Activated CD8-positive, alpha-beta memory T cell treated with anti-CD3 and anti-CD28 coated beads, Interleukin-2, amount 10 ng/mL, durations not matched to agents 7 days and 5 days (primary cell): ENCODE data around the gene TEP1. TPM values are rescaled to one million over a fixed set of nuclear protein-coding genes. Genes with fewer than 3 reads are reported as not detected.
"Not testable (repeated sequence)": the region's sequence is repeated elsewhere in the genome, so short reads cannot be mapped to it uniquely, and the experiment has no call there.

ENCODE experiments used
- ATAC-seq: fragments of 150-1000 bp; cut with Tn5 transposase; one replicate; pipeline ENCODE4 v1.10.0; 2021; ENCODE audit warnings: moderate library complexity
- CTCF ChIA-PET: fragments of 350-600 bp; sonication (Branson Sonifier 250); formaldehyde crosslinking; loops from one replicate; lab custom pipeline; 2021; ENCODE audit warnings: antibody characterized with exemption; lab: Charles Lee
- DNase-seq: peaks from one replicate; pipeline ENCODE4 v3.0.0-alpha.2; 2020
- H3K27ac Mint-ChIP-seq: one replicate; pipeline ENCODE4 v1.8.0; 2021; ENCODE audit warnings: mild to moderate bottlenecking, mixed read lengths
- H3K27me3 Mint-ChIP-seq: one replicate; pipeline ENCODE4 v1.8.0; 2021; ENCODE audit warnings: mixed read lengths
- H3K36me3 Mint-ChIP-seq: one replicate; pipeline ENCODE4 v1.8.0; 2021; ENCODE audit warnings: mild to moderate bottlenecking, mixed read lengths
- H3K4me1 Mint-ChIP-seq: one replicate; pipeline ENCODE4 v1.8.0; 2021; ENCODE audit warnings: mixed read lengths
- H3K4me3 Mint-ChIP-seq: one replicate; pipeline ENCODE4 v1.8.0; 2021; ENCODE audit warnings: mild to moderate bottlenecking, moderate library complexity, mixed read lengths
- H3K9me3 Mint-ChIP-seq: one replicate; pipeline ENCODE4 v1.8.0; 2022; ENCODE audit warnings: low read depth, mixed read lengths
- total RNA-seq, 2 experiments: library from RNA; stranded (reverse); gene quantifications; one replicate each; pipeline ENCODE4 v1.2.3, GENCODE V29; 2021

Gene TEP1
- total RNA-seq, result 10 to 100 TPM; 44.9 to 52.9 TPM

DNA sequence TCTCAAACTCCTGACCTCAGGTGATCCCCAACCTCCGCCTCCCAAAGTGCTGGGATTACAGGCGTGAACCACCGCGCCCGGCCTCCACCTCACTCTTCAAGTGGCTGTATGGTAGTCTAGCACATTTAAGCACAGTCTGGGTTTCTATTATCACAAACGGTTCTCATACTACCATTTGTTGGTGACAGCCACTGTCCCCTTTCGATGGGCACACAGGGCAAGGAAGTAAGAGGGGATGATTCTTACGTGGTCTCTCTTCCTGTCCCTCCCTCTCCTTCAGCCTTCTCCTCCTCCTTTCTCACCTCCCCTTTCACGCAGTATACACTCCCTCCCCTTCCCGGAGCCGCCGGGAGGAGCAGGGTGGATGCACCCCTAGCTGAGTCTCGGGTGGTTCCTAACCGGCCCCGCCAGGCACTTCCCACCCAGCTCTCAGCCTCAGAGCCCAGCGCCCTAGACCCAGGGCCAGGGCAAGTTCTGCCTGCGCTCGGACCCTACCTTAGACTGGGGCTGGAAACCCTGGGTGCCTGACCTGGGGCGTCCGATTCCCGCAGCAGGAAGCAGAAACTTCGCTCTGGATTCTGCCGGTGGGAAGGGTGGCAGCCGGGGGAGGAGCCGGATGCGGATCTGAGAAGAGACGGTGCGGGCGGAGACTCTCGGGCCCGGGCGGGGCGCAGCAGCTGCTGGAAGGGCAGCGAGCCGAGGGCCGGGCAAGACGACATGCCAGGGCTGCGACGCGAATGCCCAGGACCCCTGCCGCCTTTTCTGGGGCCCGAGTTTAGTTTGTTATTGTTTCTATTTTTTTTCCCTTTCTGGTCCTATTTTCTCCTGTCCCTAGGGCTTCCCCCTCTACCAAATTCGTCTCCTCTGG lies at the start of gene TEP1:
Gene TEP1, minus strand, starts transcription at position 626 of the 868 bp plus-strand sequence. CDS start 5,062 bp downstream, outside the sequence.
- H3K4me3 Mint-ChIP-seq, result peak within 1 kb of the TSS; percentile 94

DNA sequence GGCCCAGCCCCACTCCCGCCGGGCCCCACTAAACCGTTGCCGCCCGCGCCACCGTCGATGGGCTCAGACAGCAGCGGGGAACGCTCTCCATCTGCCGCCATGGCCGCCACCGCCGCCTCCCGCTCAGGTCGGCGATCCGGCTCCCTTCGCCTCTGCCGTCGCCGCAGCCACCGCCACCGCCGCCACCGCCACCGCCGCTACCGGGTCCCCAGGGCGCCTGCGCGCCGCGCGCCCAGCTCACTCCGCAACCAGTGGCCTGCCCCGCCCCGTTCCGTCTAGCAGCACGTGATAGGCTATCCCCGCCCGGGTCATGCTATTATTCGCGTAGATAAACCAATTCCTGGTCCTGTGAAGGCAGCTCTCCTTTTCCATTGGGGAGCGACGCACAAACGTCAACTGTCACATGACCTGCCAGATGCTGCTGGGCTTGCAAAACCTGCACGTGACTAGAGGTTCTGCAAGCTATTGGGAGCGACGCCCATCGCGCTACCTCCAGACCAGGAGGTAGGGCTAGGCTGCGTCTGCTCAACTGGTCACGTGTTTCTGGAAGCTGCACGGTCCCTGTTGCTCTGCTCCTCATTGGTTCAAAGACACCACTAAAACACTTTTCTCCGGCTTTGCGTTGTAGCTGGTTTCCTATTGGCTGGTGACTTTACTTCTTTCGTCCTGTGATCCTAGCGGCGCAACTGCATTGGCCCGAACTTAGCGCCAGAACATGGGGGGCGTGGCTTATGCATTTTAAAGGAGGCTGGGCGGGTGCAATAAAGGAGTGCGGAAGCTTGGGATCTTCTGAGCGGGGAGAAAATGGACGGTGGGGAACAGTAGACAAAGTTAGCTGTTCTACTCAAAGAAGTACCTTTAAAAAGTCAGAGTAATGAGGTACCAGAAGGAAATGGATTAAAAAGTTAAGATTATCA lies 48.2 kb upstream of the TEP1 start, which contains the start of gene PIP4P1:
Gene PIP4P1, minus strand, starts transcription at position 210 of the 917 bp plus-strand sequence. Its CDS starts 109 bp downstream, at position 101.
- H3K27ac Mint-ChIP-seq, result peak within 1 kb of the TSS; percentile 94

More for the DNA sequence above, at the start of gene TEP1:
- no peaks in the 10 kb centered on the region for H3K27me3 Mint-ChIP-seq
- no peaks in the 10 kb centered on the region for H3K9me3 Mint-ChIP-seq
- CTCF ChIA-PET, result interaction anchor here (0.9 to 4.4 kb wide), 13 partner anchors 10 to 209 kb away, joined by 3 to 48 read pairs (median 5); partner anchors contain the start of genes APEX1, OSGEP, PARP2 and PIP4P1
- peaks cover 37% of the 10 kb centered on the region for H3K4me1 Mint-ChIP-seq
- H3K36me3 Mint-ChIP-seq, result peaks cover 16% of the 10 kb centered on the region
- ATAC-seq (peak; percentile 93), DNase-seq (peak; percentile 86)
- H3K27ac Mint-ChIP-seq, result peak within 1 kb of the TSS; percentile 97

DNA sequence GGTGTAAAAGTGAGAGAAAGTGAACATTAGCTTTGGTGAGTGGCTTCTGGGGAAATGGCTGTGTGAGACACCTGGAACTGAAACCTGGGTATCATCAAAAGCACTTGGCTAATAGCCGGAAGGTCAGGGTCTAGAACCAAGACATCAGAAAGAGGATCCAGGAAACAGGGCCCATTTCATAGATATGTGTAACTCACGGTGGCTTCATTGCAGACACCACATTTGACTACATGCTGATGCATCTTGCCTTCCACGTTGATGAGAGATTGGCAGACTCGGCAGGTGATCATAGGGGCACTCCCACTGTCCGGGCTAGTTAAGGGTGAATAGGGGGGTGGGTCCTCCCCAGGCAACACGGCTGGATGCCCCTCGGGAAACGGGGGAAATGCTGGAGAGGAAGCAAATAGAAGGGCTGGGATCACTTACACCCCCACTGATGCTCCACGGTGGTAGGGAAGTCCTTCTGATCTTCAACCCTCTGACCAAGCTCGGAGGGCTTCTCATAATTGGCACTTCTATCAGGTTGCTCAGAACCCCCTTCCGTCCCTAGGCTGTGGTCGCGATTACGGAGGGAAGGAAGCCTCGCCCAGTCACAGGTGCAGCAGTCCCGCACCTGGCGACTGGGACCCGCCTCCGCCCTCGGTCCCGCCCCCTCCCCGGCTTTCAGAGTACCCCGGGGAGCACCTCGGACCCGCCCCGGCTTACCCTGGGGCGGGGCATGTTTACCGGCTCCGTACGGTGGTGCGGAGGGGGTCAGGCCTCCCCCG lies 47.3 kb upstream of the TEP1 start:
- Mint-ChIP-seq H3K27me3 (no peaks in the 10 kb centered on the region), H3K36me3 (peaks cover 36% of the 10 kb centered on the region), H3K27ac (peak overlapping the region; percentile 94), H3K4me3 (peak overlapping the region; percentile 92), H3K4me1 (peaks cover 33% of the 10 kb centered on the region), H3K9me3 (no peaks in the 10 kb centered on the region)
- DNase-seq (peak; percentile 74), ATAC-seq (peak; percentile 3)
- CTCF ChIA-PET, result interaction anchor here (0.8 to 3.2 kb wide), 9 partner anchors 11 to 643 kb away, joined by 3 to 14 read pairs (median 3); partner anchors contain the start of gene TEP1

More for the DNA sequence above, 48.2 kb upstream of the TEP1 start, which contains the start of gene PIP4P1:
- Mint-ChIP-seq H3K4me3 (peak within 1 kb of the TSS; percentile 92), H3K36me3 (peaks cover 36% of the 10 kb centered on the region), H3K27me3 (no peaks in the 10 kb centered on the region), H3K9me3 (no peaks in the 10 kb centered on the region), H3K4me1 (peaks cover 33% of the 10 kb centered on the region)
- CTCF ChIA-PET, result interaction anchor here (0.8 to 3.2 kb wide), 13 partner anchors 10 to 642 kb away, joined by 3 to 15 read pairs (median 3); partner anchors contain the start of genes PARP2 and TEP1
- DNase-seq, result peak; percentile 100
- ATAC-seq, result peak; percentile 96

DNA sequence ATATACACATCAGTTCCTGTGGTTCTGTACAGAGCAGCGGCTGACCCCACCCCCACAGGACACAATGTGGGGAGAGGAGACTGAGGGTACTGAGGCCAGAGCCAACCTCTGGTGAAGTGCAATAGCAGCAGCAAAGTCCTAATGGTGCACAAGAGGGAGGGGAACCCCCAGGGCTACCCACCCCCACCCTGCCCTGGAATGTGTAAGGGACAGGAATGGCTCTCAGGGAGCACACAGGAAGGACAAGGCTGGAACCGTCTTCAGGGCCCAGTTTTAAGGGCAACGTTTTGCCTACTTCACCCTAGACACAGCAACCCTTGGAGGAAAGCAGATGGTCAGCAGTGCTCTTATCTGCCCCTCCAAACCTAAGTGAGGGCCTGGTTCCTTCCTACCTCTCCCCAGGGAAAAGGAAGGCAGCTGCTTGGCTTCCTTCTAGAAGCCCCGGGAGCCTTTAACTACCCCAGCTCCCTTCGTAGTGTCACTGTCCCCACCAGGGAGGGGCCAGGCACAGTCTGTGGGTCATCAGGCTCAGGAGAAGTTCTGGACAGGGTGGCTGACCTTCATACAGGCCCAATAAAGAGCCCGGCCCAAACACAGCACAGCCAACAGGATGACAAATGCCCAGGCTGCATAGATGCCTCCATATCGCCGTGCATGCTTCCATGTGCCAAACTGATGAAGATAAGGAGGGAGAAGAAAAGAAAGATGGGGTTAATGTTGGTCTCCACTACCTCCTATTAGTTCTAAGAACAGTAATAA lies 44.9 kb upstream of the TEP1 start:
- no peak for DNase-seq
- no peaks in the 10 kb centered on the region for H3K27me3 Mint-ChIP-seq
- CTCF ChIA-PET, result interaction anchor here (0.6 kb wide), 1 partner anchor 43 kb away, joined by 3 read pairs; no protein-coding TSS in a partner anchor
- no peak overlapping the region for H3K27ac Mint-ChIP-seq
- no peaks in the 10 kb centered on the region for H3K9me3 Mint-ChIP-seq
- H3K4me3 Mint-ChIP-seq, result no peak overlapping the region
- no peak for ATAC-seq
- H3K4me1 Mint-ChIP-seq, result peaks cover 35% of the 10 kb centered on the region
- peaks cover 36% of the 10 kb centered on the region for H3K36me3 Mint-ChIP-seq

DNA sequence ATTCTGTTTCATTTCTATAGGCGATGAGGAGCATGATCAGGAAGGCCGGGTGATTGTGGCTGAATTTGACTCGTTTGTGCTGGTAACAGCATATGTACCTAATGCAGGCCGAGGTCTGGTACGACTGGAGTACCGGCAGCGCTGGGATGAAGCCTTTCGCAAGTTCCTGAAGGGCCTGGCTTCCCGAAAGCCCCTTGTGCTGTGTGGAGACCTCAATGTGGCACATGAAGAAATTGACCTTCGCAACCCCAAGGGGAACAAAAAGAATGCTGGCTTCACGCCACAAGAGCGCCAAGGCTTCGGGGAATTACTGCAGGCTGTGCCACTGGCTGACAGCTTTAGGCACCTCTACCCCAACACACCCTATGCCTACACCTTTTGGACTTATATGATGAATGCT lies 43.7 kb upstream of the TEP1 start:
- no peaks in the 10 kb centered on the region for H3K9me3 Mint-ChIP-seq
- no peak for ATAC-seq

DNA sequence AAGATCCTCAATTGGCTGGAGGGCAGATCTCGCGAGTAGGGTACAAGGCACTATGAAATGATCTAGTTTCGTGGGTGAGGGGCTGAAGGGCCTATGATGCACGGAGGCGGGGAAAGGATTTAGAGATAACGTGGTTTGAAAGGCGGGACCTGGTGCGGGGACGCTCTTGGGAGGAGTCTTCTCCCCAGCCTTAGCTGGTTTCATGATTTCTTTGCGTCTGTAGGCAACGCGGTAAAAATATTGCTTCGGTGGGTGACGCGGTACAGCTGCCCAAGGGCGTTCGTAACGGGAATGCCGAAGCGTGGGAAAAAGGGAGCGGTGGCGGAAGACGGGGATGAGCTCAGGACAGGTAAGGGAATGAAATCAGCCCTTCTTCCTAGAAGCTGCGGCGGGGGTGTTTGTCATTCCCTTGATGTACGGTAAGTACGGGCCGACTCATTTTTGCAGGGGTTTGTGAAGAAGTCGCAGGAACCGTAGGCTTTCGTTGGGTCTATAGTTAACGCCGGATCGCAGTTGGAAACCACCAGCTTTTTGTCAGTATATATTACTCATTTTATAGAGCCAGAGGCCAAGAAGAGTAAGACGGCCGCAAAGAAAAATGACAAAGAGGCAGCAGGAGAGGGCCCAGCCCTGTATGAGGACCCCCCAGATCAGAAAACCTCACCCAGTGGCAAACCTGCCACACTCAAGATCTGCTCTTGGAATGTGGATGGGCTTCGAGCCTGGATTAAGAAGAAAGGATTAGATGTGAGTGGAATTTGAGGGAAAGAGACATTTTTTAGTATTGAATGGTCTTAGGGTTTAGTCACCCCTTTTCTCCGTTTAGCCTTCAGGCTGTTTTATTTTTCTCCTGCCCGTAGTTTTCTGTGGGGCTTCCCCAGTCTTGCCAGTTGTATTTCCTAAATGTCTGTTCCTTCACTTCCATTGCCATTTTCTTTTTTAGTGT lies 42.3 kb upstream of the TEP1 start:
- H3K4me3 Mint-ChIP-seq, result no peak overlapping the region
- no peak overlapping the region for H3K27ac Mint-ChIP-seq
- H3K27me3 Mint-ChIP-seq, result no peaks in the 10 kb centered on the region
- CTCF ChIA-PET, result interaction anchor here (0.7 to 6.6 kb wide), 9 partner anchors 7 to 158 kb away, joined by 3 to 38 read pairs (median 4); partner anchors contain the start of gene TEP1
- DNase-seq (no peak), ATAC-seq (peak; percentile 63)
- peaks cover 34% of the 10 kb centered on the region for H3K4me1 Mint-ChIP-seq
- H3K36me3 Mint-ChIP-seq, result peaks cover 43% of the 10 kb centered on the region
- H3K9me3 Mint-ChIP-seq, result no peaks in the 10 kb centered on the region

More for the DNA sequence above, 43.7 kb upstream of the TEP1 start:
- peaks cover 41% of the 10 kb centered on the region for H3K4me1 Mint-ChIP-seq
- no peak for DNase-seq
- peaks cover 40% of the 10 kb centered on the region for H3K36me3 Mint-ChIP-seq
- H3K27me3 Mint-ChIP-seq, result no peaks in the 10 kb centered on the region
- peak overlapping the region; percentile 17 for H3K27ac Mint-ChIP-seq
- CTCF ChIA-PET, result interaction anchor here (2.6 to 6.6 kb wide), 2 partner anchors 40 to 42 kb away, joined by 9 to 38 read pairs; partner anchors contain the start of gene TEP1
- no peak overlapping the region for H3K4me3 Mint-ChIP-seq

DNA sequence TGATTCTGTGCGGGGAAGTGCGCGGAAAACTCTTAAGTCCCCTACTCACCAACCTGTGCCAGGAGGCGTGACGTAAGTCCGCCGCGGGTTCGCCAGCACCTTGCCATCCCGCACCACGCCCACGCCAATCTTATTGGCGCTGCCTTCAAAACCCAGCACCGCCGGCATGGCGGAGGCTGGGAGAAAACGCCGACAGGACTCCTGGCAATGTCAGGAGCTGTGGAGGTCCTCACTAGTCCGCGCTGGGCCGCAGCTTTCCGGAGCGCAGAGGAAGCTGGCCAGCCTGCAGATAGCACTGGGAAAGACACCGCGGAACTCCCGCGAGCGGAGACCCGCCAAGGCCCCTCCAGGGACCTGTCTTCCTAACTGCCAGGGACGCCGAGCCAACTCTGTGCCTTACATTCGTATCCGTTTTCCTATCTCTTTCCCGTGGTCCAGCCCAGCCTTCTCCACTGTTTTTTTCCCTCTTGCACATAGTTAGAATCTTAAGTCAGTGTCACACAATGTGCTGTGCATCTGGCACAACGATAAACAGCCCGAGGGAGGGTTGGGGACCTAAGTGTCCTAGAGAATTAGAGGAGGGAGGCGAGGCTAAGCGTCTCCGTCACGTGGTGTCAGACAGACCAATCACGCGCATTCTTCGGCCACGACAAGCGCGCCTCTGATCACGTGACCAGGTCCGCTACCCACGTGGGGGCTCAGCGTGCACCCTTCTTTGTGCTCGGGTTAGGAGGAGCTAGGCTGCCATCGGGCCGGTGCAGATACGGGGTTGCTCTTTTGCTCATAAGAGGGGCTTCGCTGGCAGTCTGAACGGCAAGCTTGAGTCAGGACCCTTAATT lies 41.4 kb upstream of the TEP1 start, which contains the start of the genes APEX1 and OSGEP:
Gene APEX1, plus strand, starts transcription at position 711 of the 839 bp plus-strand sequence. CDS start 420 bp downstream, outside the sequence.
Gene OSGEP, minus strand, starts transcription at position 297 of the 839 bp plus-strand sequence. Its CDS starts 129 bp downstream, at position 168.
- Mint-ChIP-seq H3K4me1 (peaks cover 29% of the 10 kb centered on the region), H3K27ac (no peak within 1 kb of the TSS), H3K4me3 (no peak within 1 kb of the TSS), H3K9me3 (no peaks in the 10 kb centered on the region), H3K27me3 (no peaks in the 10 kb centered on the region), H3K36me3 (peaks cover 39% of the 10 kb centered on the region)
- DNase-seq (peak; percentile 99), ATAC-seq (peak; percentile 89)
- CTCF ChIA-PET, result interaction anchor here (0.6 to 6.6 kb wide), 10 partner anchors 8 to 159 kb away, joined by 3 to 38 read pairs (median 4); partner anchors contain the start of gene TEP1

DNA sequence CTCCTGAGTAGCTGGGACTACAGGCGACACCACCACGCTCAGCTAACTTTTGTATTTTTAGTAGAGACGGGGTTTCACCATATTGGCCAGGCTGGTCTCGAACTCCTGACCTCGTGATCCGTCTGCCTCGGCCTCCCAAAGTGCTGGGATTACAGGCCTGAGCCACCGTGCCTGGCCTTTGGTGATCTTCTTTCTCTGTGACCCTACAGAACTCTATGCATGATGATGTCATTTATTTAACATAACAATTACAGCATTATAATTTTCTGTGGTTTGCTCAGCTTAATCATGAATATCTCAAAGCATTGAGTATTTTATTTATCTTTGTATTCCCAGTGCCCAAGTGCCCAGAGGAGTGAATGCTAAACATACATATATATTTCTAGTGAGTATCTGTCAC lies 39.5 kb upstream of the TEP1 start:
- H3K27ac Mint-ChIP-seq, H3K27me3 Mint-ChIP-seq, H3K9me3 Mint-ChIP-seq, DNase-seq, H3K4me3 Mint-ChIP-seq, ATAC-seq: not testable (repeated sequence)
- Mint-ChIP-seq H3K4me1 (peaks cover 17% of the 10 kb centered on the region), H3K36me3 (peaks cover 41% of the 10 kb centered on the region)
- CTCF ChIA-PET, result interaction anchor here (0.6 to 6.6 kb wide), 2 partner anchors 38 to 126 kb away, joined by 4 to 38 read pairs; partner anchors contain the start of gene TEP1

DNA sequence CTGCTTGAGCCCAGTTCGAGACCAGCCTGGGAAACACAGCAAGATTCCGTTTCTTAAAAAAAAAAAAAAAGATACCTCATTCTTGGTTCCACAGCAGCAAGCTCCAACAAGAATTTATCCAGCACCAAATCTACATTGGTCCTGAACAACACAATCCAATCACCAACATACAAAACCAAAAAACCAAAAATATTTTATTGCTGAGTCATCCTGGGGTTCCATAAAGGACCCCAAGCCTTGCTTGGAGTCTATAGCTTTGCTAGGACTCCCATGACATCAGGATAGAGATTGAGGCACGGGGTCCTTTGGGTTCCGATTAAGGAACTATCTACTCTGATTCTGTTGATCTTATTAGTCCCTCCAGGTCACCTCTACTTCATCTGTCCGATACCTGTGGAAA lies 33.6 kb upstream of the TEP1 start:
- CTCF ChIA-PET, result interaction anchor here (1.0 kb wide), 1 partner anchor 31 kb away, joined by 4 read pairs; no protein-coding TSS in a partner anchor
- Mint-ChIP-seq H3K36me3 (peaks cover 42% of the 10 kb centered on the region), H3K9me3 (no peaks in the 10 kb centered on the region), H3K27ac (peak overlapping the region; percentile 42), H3K4me1 (peaks cover 5% of the 10 kb centered on the region), H3K27me3 (no peaks in the 10 kb centered on the region), H3K4me3 (no peak overlapping the region)
- DNase-seq, result no peak
- no peak for ATAC-seq

DNA sequence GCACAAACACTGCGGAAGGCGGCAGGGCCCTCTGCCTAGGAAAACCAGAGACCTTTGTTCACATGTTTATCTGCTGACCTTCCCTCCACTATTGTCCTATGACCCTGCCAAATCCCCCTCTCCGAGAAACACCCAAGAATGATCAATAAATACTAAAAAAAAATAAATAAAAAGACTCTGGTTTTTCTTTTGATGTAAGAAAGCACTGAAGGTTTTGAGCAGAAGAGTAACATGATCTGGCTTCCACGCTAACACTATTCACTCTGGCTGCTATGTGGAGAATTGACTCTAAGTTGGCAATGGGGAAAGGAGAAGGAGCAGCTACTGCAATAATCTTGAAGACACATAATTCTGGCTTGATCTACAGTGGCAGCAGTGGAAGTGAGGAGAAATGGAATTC lies 30.3 kb upstream of the TEP1 start:
- ATAC-seq, H3K9me3 Mint-ChIP-seq, H3K4me3 Mint-ChIP-seq, H3K27ac Mint-ChIP-seq, DNase-seq, H3K27me3 Mint-ChIP-seq: not testable (repeated sequence)
- H3K4me1 Mint-ChIP-seq, result peaks cover 16% of the 10 kb centered on the region
- H3K36me3 Mint-ChIP-seq, result peaks cover 23% of the 10 kb centered on the region
- CTCF ChIA-PET, result interaction anchor here (1.5 kb wide), 1 partner anchor 28 kb away, joined by 5 read pairs; no protein-coding TSS in a partner anchor
